Caco-2 (cell line): ENCODE results near the gene TXNRD1. TPM values are rescaled to one million over a fixed set of nuclear protein-coding genes. Genes with fewer than 3 reads are reported as not detected.

Source experiments
- BruUV-seq: library from RNA; stranded (reverse); fragments of 400-500 nt; replicated peaks from 2 replicates; lab custom pipeline; 2021; lab: Mats Ljungman, UMichigan
- CTCF ChIA-PET: fragments of 300-600 bp; sonication (Branson Sonifier 250); formaldehyde crosslinking; loops from one replicate; lab custom pipeline; 2022; ENCODE audit warnings: antibody characterized with exemption; lab: Charles Lee
- POLR2A ChIA-PET: fragments of 300-600 bp; sonication (Branson Sonifier 250); formaldehyde crosslinking; loops from one replicate; lab custom pipeline; 2022; ENCODE audit warnings: antibody characterized with exemption; lab: Charles Lee
- DNase-seq, 2 experiments: peaks; one replicate each; pipeline versions ENCODE4 v3.0.0 to v3.0.0-alpha.2; 2020 to 2022
- H3K27me3 ChIP-seq: replicated peaks from 2 replicates; pipeline ENCODE4 v1.6.0; 2011; ENCODE audit warnings: low read length; ENCODE audit not compliant: control insufficient read depth, insufficient read depth
- H3K36me3 ChIP-seq: 2 replicates; pipeline ENCODE4 v1.5.1; 2011; ENCODE audit warnings: low read length; ENCODE audit not compliant: control insufficient read depth, insufficient read depth
- H3K4me1 ChIP-seq: fragments of 250-450 bp; sonication (Bioruptor Pico); 2 replicates; pipeline ENCODE4 v1.5.1; 2020; ENCODE audit warnings: mild to moderate bottlenecking
- H3K4me3 ChIP-seq: 2 replicates; pipeline ENCODE4 v1.5.1; 2011; ENCODE audit warnings: low read depth, mild to moderate bottlenecking, control low read depth, low read length
- H3K9me3 ChIP-seq: fragments of 250-450 bp; sonication (Bioruptor Pico); 2 replicates; pipeline ENCODE4 v1.5.1; 2020; ENCODE audit warnings: mild to moderate bottlenecking, moderate library complexity
- H3K27ac Mint-ChIP-seq: one replicate; pipeline ENCODE4 v1.8.0; 2022; ENCODE audit warnings: mixed read lengths; ENCODE audit not compliant: unreplicated experiment
- H3K27me3 Mint-ChIP-seq: one replicate; pipeline ENCODE4 v1.8.0; 2022; ENCODE audit warnings: mixed read lengths; ENCODE audit not compliant: insufficient read depth, unreplicated experiment
- H3K36me3 Mint-ChIP-seq: one replicate; pipeline ENCODE4 v1.8.0; 2022; ENCODE audit warnings: mild to moderate bottlenecking, mixed read lengths; ENCODE audit not compliant: insufficient read depth, unreplicated experiment
- H3K4me1 Mint-ChIP-seq: one replicate; pipeline ENCODE4 v1.8.0; 2022; ENCODE audit warnings: low read depth, mixed read lengths; ENCODE audit not compliant: unreplicated experiment
- H3K4me3 Mint-ChIP-seq: one replicate; pipeline ENCODE4 v1.8.0; 2022; ENCODE audit warnings: mild to moderate bottlenecking, moderate library complexity, mixed read lengths; ENCODE audit not compliant: unreplicated experiment
- H3K9me3 Mint-ChIP-seq: one replicate; pipeline ENCODE4 v1.8.0; 2022; ENCODE audit warnings: mixed read lengths; ENCODE audit not compliant: unreplicated experiment
- intact Hi-C: fragments of 100-400 bp; cut with micrococcal nuclease; formaldehyde crosslinking; loops from one replicate; pipeline ENCODE4 v1.10.0; 2022; ENCODE audit not compliant: unreplicated experiment
- total RNA-seq: library from RNA; stranded (reverse); gene quantifications from 2 replicates; pipeline ENCODE4 v1.2.3, GENCODE V29; 2022
- TF ChIP-seq, protein P1 (sequence below), 2 experiments: fragments of 200-600 bp in 1 of 2; IDR thresholded peaks; 1 replicate in 1 of 2; 2 replicates in 1 of 2; pipeline versions ENCODE4 v1.5.1 to v1.8.0; 2011 to 2022; ENCODE audit warnings: antibody characterized with exemption in 1 of 2, control low read depth in 1 of 2, inconsistent platforms in 1 of 2, low read depth in 1 of 2, low read length in 1 of 2, mild to moderate bottlenecking in 1 of 2, moderate library complexity in 1 of 2; ENCODE audit not compliant: insufficient read depth in 1 of 2, severe bottlenecking in 1 of 2, unreplicated experiment in 1 of 2

The TXNRD1 gene
- total RNA-seq, 1 experiment from 2014 or later: 115 TPM

GRCh38 chr12:104371043-104371870 lies 155.7 kb downstream of the TXNRD1 start:
- intact Hi-C loops: no loop called here
- no peaks in the 10 kb centered on the region for H3K9me3 Mint-ChIP-seq
- no peak for DNase-seq
- ChIA-PET POLR2A (no interaction called here), CTCF (no interaction called here)
- TF ChIP-seq, protein P1, sequence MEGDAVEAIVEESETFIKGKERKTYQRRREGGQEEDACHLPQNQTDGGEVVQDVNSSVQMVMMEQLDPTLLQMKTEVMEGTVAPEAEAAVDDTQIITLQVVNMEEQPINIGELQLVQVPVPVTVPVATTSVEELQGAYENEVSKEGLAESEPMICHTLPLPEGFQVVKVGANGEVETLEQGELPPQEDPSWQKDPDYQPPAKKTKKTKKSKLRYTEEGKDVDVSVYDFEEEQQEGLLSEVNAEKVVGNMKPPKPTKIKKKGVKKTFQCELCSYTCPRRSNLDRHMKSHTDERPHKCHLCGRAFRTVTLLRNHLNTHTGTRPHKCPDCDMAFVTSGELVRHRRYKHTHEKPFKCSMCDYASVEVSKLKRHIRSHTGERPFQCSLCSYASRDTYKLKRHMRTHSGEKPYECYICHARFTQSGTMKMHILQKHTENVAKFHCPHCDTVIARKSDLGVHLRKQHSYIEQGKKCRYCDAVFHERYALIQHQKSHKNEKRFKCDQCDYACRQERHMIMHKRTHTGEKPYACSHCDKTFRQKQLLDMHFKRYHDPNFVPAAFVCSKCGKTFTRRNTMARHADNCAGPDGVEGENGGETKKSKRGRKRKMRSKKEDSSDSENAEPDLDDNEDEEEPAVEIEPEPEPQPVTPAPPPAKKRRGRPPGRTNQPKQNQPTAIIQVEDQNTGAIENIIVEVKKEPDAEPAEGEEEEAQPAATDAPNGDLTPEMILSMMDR (IDR thresholded peaks at IDR 0.05; ENCODE audit: insufficient read depth in 1 of 2, low read depth in 1 of 2, low read length in 1 of 2, severe bottlenecking in 1 of 2, unreplicated experiment in 1 of 2): no peak
- no peak overlapping the region for H3K4me3 Mint-ChIP-seq
- Histone ChIP-seq H3K4me3 (no peak overlapping the region), H3K36me3 (no peaks in the 10 kb centered on the region), H3K27me3 (no peaks in the 10 kb centered on the region), H3K9me3 (0 out of 2 replicates have a peak, but pooled peaks cover 4% of the 10 kb centered on the region), H3K4me1 (no peaks in the 10 kb centered on the region)
- no TSS peak for BruUV-seq
- H3K4me1 Mint-ChIP-seq: peaks cover 7% of the 10 kb centered on the region
- H3K36me3 Mint-ChIP-seq: peaks cover 5% of the 10 kb centered on the region
- H3K27ac Mint-ChIP-seq: no peak overlapping the region
- no peaks in the 10 kb centered on the region for H3K27me3 Mint-ChIP-seq

DNA sequence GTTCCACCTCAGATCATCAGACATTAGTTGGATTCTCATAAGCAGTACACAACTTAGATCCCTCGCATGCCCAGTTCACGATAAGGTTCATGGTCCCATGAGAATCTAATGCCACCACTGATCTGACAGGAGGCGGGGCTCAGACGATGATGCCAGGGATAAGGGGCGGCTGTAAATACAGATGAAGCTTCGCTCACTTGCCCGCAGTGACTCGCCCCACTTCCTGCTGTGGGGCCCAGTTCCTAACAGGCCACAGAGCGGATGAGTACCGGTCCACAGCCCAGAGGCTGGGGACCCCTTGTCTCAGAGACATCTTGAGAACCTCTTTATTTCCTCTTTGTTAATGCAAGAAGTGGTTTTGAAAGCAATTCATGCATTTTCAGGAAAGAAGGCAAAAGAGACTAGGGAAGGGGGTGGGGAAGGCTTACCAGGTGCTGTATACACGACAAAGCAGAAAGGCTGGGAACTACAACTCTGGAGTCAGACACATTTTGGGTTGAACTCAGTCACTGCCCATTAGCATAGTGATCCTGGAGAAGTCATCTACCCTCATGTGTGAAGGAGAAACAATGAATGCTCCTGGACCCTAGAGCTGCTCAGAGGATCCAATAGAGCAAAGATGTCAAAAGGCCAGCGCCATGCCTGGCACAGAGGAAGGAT lies 156.6 kb downstream of the TXNRD1 start:
- Mint-ChIP-seq H3K27me3 (no peaks in the 10 kb centered on the region), H3K27ac (no peak overlapping the region), H3K4me1 (peaks cover 7% of the 10 kb centered on the region), H3K4me3 (no peak overlapping the region), H3K9me3 (no peaks in the 10 kb centered on the region), H3K36me3 (peaks cover 2% of the 10 kb centered on the region)
- Histone ChIP-seq H3K4me3 (no peak overlapping the region), H3K27me3 (no peaks in the 10 kb centered on the region), H3K4me1 (no peaks in the 10 kb centered on the region), H3K36me3 (no peaks in the 10 kb centered on the region), H3K9me3 (0 out of 2 replicates have a peak, but pooled peaks cover 4% of the 10 kb centered on the region)
- ChIA-PET CTCF (interaction anchor here (0.8 kb wide), 1 partner anchor 9 kb away, joined by 3 read pairs; no protein-coding TSS in a partner anchor), POLR2A (no interaction called here)
- intact Hi-C loops: no loop called here
- no TSS peak for BruUV-seq
- TF ChIP-seq, protein P1 (IDR thresholded peaks at IDR 0.05; ENCODE audit: insufficient read depth in 1 of 2, low read depth in 1 of 2, low read length in 1 of 2, severe bottlenecking in 1 of 2, unreplicated experiment in 1 of 2): no peak
- DNase-seq: no peak

DNA sequence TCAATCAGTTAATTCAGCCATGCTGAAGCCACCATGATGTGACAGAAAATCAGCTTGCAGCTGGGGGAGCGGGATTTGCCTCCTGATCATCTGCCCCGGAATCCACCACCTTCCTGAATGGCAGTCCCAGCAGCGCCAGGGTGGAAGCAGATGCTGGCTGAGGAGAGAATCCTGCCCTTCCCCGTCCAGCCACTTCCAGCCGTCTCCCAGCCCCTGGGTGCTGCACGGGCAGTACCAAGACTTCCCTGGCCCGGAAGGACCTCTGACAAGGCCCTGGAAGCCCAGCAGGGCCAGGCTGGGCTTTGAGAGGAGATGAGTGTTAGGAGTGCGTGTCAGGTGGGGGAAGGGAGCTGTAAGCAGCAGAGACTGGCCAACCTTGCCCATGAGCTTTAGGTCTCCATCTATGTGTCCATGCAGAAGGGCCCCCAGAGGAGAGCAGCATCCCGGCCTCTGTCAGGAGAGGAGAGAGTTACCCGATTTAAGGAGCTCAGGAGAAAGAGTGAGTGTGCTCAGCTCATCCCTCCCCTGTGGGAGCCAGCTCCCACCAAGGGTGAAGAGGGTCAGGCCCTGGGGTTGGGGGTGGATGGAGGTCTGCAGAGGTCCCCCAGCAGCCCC lies 157.2 kb downstream of the TXNRD1 start:
- intact Hi-C loops: no loop called here
- Histone ChIP-seq H3K27me3 (no peaks in the 10 kb centered on the region), H3K4me3 (no peak overlapping the region), H3K9me3 (0 out of 2 replicates have a peak, but pooled peaks cover 4% of the 10 kb centered on the region), H3K4me1 (no peaks in the 10 kb centered on the region), H3K36me3 (no peaks in the 10 kb centered on the region)
- no peaks in the 10 kb centered on the region for H3K36me3 Mint-ChIP-seq
- H3K4me3 Mint-ChIP-seq: no peak overlapping the region
- CTCF ChIA-PET: interaction anchor here (0.5 to 0.8 kb wide), 2 partner anchors 9 to 1888 kb away, joined by 3 read pairs; no protein-coding TSS in a partner anchor
- no peaks in the 10 kb centered on the region for H3K27me3 Mint-ChIP-seq
- TF ChIP-seq, protein P1 (IDR thresholded peaks at IDR 0.05; ENCODE audit: insufficient read depth in 1 of 2, low read depth in 1 of 2, low read length in 1 of 2, severe bottlenecking in 1 of 2, unreplicated experiment in 1 of 2): no peak
- POLR2A ChIA-PET: no interaction called here
- peaks cover 7% of the 10 kb centered on the region for H3K4me1 Mint-ChIP-seq
- no peak overlapping the region for H3K27ac Mint-ChIP-seq
- H3K9me3 Mint-ChIP-seq: no peaks in the 10 kb centered on the region
- BruUV-seq: no TSS peak
- DNase-seq: no peak
